HepG2 (cell line): ENCODE results near the gene DGCR8. TPM values are rescaled to one million over a fixed set of nuclear protein-coding genes. Genes with fewer than 3 reads are reported as not detected.

Experiments used
- GATA4 ChIP-seq: sonication (generic); IDR thresholded peaks from 2 replicates; pipeline ENCODE4 v1.6.1; 2016; ENCODE audit warnings: antibody characterized with exemption, low read depth, borderline replicate concordance
- HNRNPLL ChIP-seq: fragments of 200-400 bp; formaldehyde crosslinking; IDR thresholded peaks from 2 replicates; pipeline ENCODE4 v1.6.1; 2017; ENCODE audit warnings: mild to moderate bottlenecking, low read depth, low read length; ENCODE audit not compliant: poor library complexity, severe bottlenecking
- IRF2 ChIP-seq: IDR thresholded peaks from 2 replicates; pipeline ENCODE4 v1.6.1; 2018; ENCODE audit warnings: missing genetic modification reagents, missing compliant biosample characterization
- PRPF4 ChIP-seq: fragments of 200-400 bp; formaldehyde crosslinking; IDR thresholded peaks from 2 replicates; pipeline ENCODE4 v1.6.1; 2016; ENCODE audit warnings: low read length, low read depth; ENCODE audit not compliant: poor library complexity, severe bottlenecking
- SP140L ChIP-seq: sonication (generic); formaldehyde crosslinking; IDR thresholded peaks from 2 replicates; pipeline ENCODE4 v1.4.0; 2020; ENCODE audit warnings: missing genetic modification reagents, borderline replicate concordance
- TOE1 ChIP-seq: sonication (generic); formaldehyde crosslinking; IDR thresholded peaks from 2 replicates; pipeline ENCODE4 v1.4.0; 2020; ENCODE audit warnings: mild to moderate bottlenecking, missing genetic modification reagents
- ZFYVE20 ChIP-seq: sonication (generic); formaldehyde crosslinking; IDR thresholded peaks from 2 replicates; pipeline ENCODE4 v1.8.0; 2023; ENCODE audit warnings: low read depth, mild to moderate bottlenecking, moderate library complexity, missing genetic modification reagents, borderline replicate concordance
- ZNF12 ChIP-seq: sonication (generic); formaldehyde crosslinking; IDR thresholded peaks from 2 replicates; pipeline ENCODE4 v1.5.0; 2020; ENCODE audit warnings: missing genetic modification reagents
- ZNF33A ChIP-seq: sonication (generic); formaldehyde crosslinking; IDR thresholded peaks from 2 replicates; pipeline ENCODE4 v1.5.1; 2020; ENCODE audit warnings: missing genetic modification reagents, mild to moderate bottlenecking, moderate library complexity, borderline replicate concordance
- ZNF354B ChIP-seq: sonication (generic); formaldehyde crosslinking; IDR thresholded peaks from 2 replicates; pipeline ENCODE4 v1.8.0; 2022; ENCODE audit warnings: mild to moderate bottlenecking, missing genetic modification reagents
- ZNF460 ChIP-seq: sonication (generic); formaldehyde crosslinking; IDR thresholded peaks from 2 replicates; pipeline ENCODE4 v1.5.1; 2020; ENCODE audit warnings: missing genetic modification reagents, mild to moderate bottlenecking, borderline replicate concordance
- ZNF720 ChIP-seq: sonication (generic); formaldehyde crosslinking; IDR thresholded peaks from 2 replicates; pipeline ENCODE4 v1.4.0; 2020; ENCODE audit warnings: missing genetic modification reagents
- ZNF724P ChIP-seq: sonication (generic); formaldehyde crosslinking; IDR thresholded peaks from 2 replicates; pipeline ENCODE4 v1.8.0; 2022; ENCODE audit warnings: missing genetic modification reagents, borderline replicate concordance
- ZSCAN21 ChIP-seq: sonication (generic); formaldehyde crosslinking; IDR thresholded peaks from 2 replicates; pipeline ENCODE4 v1.8.0; 2022; ENCODE audit warnings: mild to moderate bottlenecking, missing genetic modification reagents, moderate library complexity, borderline replicate concordance
- ZSCAN25 ChIP-seq: sonication (generic); formaldehyde crosslinking; IDR thresholded peaks from 2 replicates; pipeline ENCODE4 v1.8.0; 2022; ENCODE audit warnings: mild to moderate bottlenecking, missing genetic modification reagents
- polyA plus RNA-seq, 8 experiments: library from polyadenylated mRNA; depleted of rRNA in 3 of 8; stranded (reverse) in 7 of 8; unstranded in 1 of 8; fragments of >200 nt; fragmentation: Illumina TruSeq in 4 of 8; extraction: Trizol in 4 of 8; gene quantifications; 2 replicates each; pipeline versions ENCODE4 v1.2.1 to v1.2.3, GENCODE V29; 2011 to 2016; ENCODE audit warnings: low read depth in 4 of 8, missing spikeins in 1 of 8, mixed read lengths in 1 of 8; ENCODE audit not compliant: insufficient read depth in 1 of 8
- total RNA-seq, 5 experiments: library from RNA; depleted of rRNA; stranded (reverse); fragments of >200 nt; fragmentation: Illumina TruSeq; extraction: Trizol; gene quantifications; 2 replicates each; pipeline ENCODE4 v1.2.3, GENCODE V29; 2016; ENCODE audit warnings: low read depth in 1 of 5
- TF ChIP-seq, protein P1 (sequence below): IDR thresholded peaks from 2 replicates; pipeline ENCODE4 v1.6.1; 2016; ENCODE audit warnings: mild to moderate bottlenecking
- TF ChIP-seq, protein P2 (sequence below): IDR thresholded peaks from 2 replicates; pipeline ENCODE4 v1.6.1; 2016; ENCODE audit warnings: missing compliant biosample characterization, missing genetic modification reagents, borderline replicate concordance
- TF ChIP-seq, protein P3 (sequence below): sonication (generic); formaldehyde crosslinking; IDR thresholded peaks from 2 replicates; pipeline ENCODE4 v1.5.1; 2020; ENCODE audit warnings: mild to moderate bottlenecking, moderate library complexity, missing genetic modification reagents
- TF ChIP-seq, protein P4 (sequence below): sonication (generic); formaldehyde crosslinking; IDR thresholded peaks from 2 replicates; pipeline ENCODE4 v1.5.1; 2020; ENCODE audit warnings: missing genetic modification reagents, mild to moderate bottlenecking, borderline replicate concordance
- TF ChIP-seq, protein P5 (sequence below): IDR thresholded peaks from 2 replicates; pipeline ENCODE4 v1.6.1; 2016; ENCODE audit warnings: low read depth, control low read depth
- TF ChIP-seq, protein P6 (sequence below): sonication (generic); formaldehyde crosslinking; IDR thresholded peaks from 2 replicates; pipeline ENCODE4 v1.8.0; 2022; ENCODE audit warnings: mild to moderate bottlenecking, missing genetic modification reagents, moderate library complexity

Gene DGCR8
- total and polyA plus RNA-seq, 2 of the 13 experiments (the other 11 are each of a cell fraction or from before 2014, with no cell fraction given), result 10.2 to 23.2 TPM

DNA sequence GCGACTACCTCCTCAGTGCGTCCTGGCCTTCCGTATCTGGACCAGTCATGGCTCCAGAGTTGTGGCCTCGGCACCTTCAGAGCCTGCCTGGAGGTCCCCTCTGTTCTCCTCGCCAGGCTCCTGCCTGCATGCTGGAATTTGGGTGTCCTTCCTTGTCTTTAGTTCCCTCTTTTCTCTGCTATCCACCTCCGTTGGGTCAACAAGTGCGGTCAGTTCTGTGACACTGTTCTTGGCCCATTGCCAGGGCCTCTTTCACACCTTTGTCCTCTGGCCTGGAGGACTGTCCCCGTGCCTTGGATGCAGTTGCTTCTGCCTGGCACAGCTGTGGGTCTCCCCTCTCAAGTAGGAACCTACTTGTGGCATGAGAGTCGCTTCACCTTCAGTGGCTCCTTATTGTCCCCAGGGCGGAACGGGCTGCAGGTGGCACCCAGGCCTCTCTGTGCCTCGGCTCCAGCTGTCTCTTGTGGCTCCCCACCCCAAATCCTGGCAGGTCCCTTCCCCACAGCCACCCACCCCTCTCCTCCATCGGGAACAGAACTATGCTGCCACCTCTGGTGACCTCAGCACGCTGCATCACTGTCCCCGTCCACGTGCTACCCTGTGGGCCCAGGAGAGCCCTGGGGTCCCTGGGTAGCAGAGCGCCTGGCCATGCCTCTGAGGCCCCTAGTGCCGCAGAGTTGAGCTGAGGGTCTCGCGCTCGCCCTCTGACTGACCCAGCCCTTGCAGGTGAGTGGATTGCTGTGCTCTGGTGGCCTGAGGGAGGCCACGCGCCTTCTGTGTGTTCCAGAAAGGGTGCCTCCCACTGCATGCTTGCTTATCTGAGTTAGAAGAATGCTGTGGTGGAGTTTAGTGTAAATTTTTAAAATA, 4.7 kb downstream of the DGCR8 start (continued):
- TF ChIP-seq, protein P1, sequence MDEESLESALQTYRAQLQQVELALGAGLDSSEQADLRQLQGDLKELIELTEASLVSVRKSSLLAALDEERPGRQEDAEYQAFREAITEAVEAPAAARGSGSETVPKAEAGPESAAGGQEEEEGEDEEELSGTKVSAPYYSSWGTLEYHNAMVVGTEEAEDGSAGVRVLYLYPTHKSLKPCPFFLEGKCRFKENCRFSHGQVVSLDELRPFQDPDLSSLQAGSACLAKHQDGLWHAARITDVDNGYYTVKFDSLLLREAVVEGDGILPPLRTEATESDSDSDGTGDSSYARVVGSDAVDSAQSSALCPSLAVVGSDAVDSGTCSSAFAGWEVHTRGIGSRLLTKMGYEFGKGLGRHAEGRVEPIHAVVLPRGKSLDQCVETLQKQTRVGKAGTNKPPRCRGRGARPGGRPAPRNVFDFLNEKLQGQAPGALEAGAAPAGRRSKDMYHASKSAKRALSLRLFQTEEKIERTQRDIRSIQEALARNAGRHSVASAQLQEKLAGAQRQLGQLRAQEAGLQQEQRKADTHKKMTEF (CRISPR knock-in tag), result no peak
- TF ChIP-seq IRF2 (CRISPR knock-in tag) (no peak), ZNF720 (no peak), ZNF354B (no peak), ZNF460 (no peak), SP140L (CRISPR knock-in tag) (no peak), TOE1 (no peak), ZSCAN21 (CRISPR knock-in tag) (no peak), GATA4 (no peak), ZSCAN25 (CRISPR knock-in tag) (no peak), ZNF12 (CRISPR knock-in tag) (no peak), HNRNPLL (no peak), ZNF724P (CRISPR knock-in tag) (no peak), ZNF33A (no peak), ZFYVE20 (CRISPR knock-in tag) (no peak), PRPF4 (no peak)
- TF ChIP-seq, protein P2, sequence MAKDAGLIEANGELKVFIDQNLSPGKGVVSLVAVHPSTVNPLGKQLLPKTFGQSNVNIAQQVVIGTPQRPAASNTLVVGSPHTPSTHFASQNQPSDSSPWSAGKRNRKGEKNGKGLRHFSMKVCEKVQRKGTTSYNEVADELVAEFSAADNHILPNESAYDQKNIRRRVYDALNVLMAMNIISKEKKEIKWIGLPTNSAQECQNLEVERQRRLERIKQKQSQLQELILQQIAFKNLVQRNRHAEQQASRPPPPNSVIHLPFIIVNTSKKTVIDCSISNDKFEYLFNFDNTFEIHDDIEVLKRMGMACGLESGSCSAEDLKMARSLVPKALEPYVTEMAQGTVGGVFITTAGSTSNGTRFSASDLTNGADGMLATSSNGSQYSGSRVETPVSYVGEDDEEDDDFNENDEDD, result no peak
- TF ChIP-seq, protein P3, sequence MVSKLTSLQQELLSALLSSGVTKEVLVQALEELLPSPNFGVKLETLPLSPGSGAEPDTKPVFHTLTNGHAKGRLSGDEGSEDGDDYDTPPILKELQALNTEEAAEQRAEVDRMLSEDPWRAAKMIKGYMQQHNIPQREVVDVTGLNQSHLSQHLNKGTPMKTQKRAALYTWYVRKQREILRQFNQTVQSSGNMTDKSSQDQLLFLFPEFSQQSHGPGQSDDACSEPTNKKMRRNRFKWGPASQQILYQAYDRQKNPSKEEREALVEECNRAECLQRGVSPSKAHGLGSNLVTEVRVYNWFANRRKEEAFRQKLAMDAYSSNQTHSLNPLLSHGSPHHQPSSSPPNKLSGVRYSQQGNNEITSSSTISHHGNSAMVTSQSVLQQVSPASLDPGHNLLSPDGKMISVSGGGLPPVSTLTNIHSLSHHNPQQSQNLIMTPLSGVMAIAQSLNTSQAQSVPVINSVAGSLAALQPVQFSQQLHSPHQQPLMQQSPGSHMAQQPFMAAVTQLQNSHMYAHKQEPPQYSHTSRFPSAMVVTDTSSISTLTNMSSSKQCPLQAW (CRISPR knock-in tag), result no peak
- TF ChIP-seq, protein P4, sequence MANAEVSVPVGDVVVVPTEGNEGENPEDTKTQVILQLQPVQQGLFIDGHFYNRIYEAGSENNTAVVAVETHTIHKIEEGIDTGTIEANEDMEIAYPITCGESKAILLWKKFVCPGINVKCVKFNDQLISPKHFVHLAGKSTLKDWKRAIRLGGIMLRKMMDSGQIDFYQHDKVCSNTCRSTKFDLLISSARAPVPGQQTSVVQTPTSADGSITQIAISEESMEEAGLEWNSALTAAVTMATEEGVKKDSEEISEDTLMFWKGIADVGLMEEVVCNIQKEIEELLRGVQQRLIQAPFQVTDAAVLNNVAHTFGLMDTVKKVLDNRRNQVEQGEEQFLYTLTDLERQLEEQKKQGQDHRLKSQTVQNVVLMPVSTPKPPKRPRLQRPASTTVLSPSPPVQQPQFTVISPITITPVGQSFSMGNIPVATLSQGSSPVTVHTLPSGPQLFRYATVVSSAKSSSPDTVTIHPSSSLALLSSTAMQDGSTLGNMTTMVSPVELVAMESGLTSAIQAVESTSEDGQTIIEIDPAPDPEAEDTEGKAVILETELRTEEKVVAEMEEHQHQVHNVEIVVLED (CRISPR knock-in tag), result no peak
- TF ChIP-seq, protein P5, sequence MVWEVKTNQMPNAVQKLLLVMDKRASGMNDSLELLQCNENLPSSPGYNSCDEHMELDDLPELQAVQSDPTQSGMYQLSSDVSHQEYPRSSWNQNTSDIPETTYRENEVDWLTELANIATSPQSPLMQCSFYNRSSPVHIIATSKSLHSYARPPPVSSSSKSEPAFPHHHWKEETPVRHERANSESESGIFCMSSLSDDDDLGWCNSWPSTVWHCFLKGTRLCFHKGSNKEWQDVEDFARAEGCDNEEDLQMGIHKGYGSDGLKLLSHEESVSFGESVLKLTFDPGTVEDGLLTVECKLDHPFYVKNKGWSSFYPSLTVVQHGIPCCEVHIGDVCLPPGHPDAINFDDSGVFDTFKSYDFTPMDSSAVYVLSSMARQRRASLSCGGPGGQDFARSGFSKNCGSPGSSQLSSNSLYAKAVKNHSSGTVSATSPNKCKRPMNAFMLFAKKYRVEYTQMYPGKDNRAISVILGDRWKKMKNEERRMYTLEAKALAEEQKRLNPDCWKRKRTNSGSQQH, result no peak
- TF ChIP-seq, protein P6, sequence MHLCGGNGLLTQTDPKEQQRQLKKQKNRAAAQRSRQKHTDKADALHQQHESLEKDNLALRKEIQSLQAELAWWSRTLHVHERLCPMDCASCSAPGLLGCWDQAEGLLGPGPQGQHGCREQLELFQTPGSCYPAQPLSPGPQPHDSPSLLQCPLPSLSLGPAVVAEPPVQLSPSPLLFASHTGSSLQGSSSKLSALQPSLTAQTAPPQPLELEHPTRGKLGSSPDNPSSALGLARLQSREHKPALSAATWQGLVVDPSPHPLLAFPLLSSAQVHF (CRISPR knock-in tag), result no peak
